Measurements from ENCODE around the gene OR10P1.
A peak's percentile ranks its signal among the peaks of the same experiment; 100 is the strongest.

OR10P1 gene

GRCh38 chr12:55653031-55653430 is 16.3 kb downstream of the OR10P1 start:
- DNase-seq, result no peak

- DNase-seq, result no peak
These were observed 18.0 kb downstream of the OR10P1 start for GRCh38 chr12:55654511-55655214.

GRCh38 chr12:55657212-55657611 is 20.5 kb downstream of the OR10P1 start:
- no peak for DNase-seq

- no peak for DNase-seq
These were observed 21.5 kb downstream of the OR10P1 start for GRCh38 chr12:55658212-55658611.

GRCh38 chr12:55658635-55659391 is 22.1 kb downstream of the OR10P1 start:
- no peak for DNase-seq

- peak; percentile 14 for DNase-seq
These were observed 23.0 kb downstream of the OR10P1 start for GRCh38 chr12:55659486-55660385.

GRCh38 chr12:55663391-55663790 is 26.7 kb downstream of the OR10P1 start:
- no peak for DNase-seq

GRCh38 chr12:55664826-55665225 is 28.1 kb downstream of the OR10P1 start:
- DNase-seq, result no peak

GRCh38 chr12:55666508-55666907 is 29.8 kb downstream of the OR10P1 start:
- DNase-seq, result no peak

GRCh38 chr12:55670276-55670675 is 33.6 kb downstream of the OR10P1 start:
- no peak for DNase-seq

- no peak for DNase-seq
These were observed 35.1 kb downstream of the OR10P1 start for GRCh38 chr12:55671746-55672145.

- no peak for DNase-seq
These were observed 36.9 kb downstream of the OR10P1 start for GRCh38 chr12:55673638-55674037.

- DNase-seq, result no peak
These were observed 39.0 kb downstream of the OR10P1 start for GRCh38 chr12:55675666-55676065.

GRCh38 chr12:55676707-55677106 is 40.0 kb downstream of the OR10P1 start:
- no peak for DNase-seq

- no peak for DNase-seq
These were observed 43.0 kb downstream of the OR10P1 start for GRCh38 chr12:55679691-55680090.

- no peak for DNase-seq
These were observed 44.7 kb downstream of the OR10P1 start for GRCh38 chr12:55681142-55682077.

GRCh38 chr12:55682087-55682796 is 45.5 kb downstream of the OR10P1 start:
- no peak for DNase-seq

- DNase-seq, result no peak
These were observed 47.0 kb downstream of the OR10P1 start for GRCh38 chr12:55683676-55684075.

- no peak for DNase-seq
These were observed 48.2 kb downstream of the OR10P1 start for GRCh38 chr12:55684761-55685370.

- DNase-seq, result no peak
These were observed 49.0 kb downstream of the OR10P1 start for GRCh38 chr12:55685671-55686070.

GRCh38 chr12:55686366-55687010 is 49.8 kb downstream of the OR10P1 start:
- no peak for DNase-seq
